ENCODE measurements around the gene NR6A1.
A peak's percentile ranks its signal among the peaks of the same experiment; 100 is the strongest.

The NR6A1 gene

GRCh38 chr9:124480621-124480981 is 290.5 kb downstream of the NR6A1 start:
- peak in 1 of 2 experiments; percentile 63 for DNase-seq

GRCh38 chr9:124479947-124480620 is 291.0 kb downstream of the NR6A1 start:
- peak; percentile 26 to 59 for DNase-seq

- no peak for DNase-seq
Measured at GRCh38 chr9:124479371-124479770, 291.7 kb downstream of the NR6A1 start.

- DNase-seq = peak in 1 of 2 experiments; percentile 61
Measured at GRCh38 chr9:124478354-124478753, 292.8 kb downstream of the NR6A1 start.

- peak in 1 of 2 experiments; percentile 71 for DNase-seq
Measured at GRCh38 chr9:124477648-124478285, 293.3 kb downstream of the NR6A1 start.

GRCh38 chr9:124477211-124477647 is 293.9 kb downstream of the NR6A1 start:
- peak in 1 of 2 experiments; percentile 38 for DNase-seq

GRCh38 chr9:124475868-124476690 is 295.0 kb downstream of the NR6A1 start:
- DNase-seq = peak in 1 of 2 experiments; percentile 63

GRCh38 chr9:124475158-124475867 is 295.8 kb downstream of the NR6A1 start:
- DNase-seq = no peak

- no peak for DNase-seq
Measured at GRCh38 chr9:124474151-124474550, 297.0 kb downstream of the NR6A1 start.

- DNase-seq = no peak
Measured at GRCh38 chr9:124473310-124473709, 297.8 kb downstream of the NR6A1 start.

GRCh38 chr9:124472770-124473169 is 298.3 kb downstream of the NR6A1 start:
- DNase-seq = no peak

GRCh38 chr9:124471761-124472160 is 299.4 kb downstream of the NR6A1 start:
- DNase-seq = no peak

GRCh38 chr9:124470726-124471125 is 300.4 kb downstream of the NR6A1 start:
- no peak for DNase-seq

- DNase-seq = no peak
Measured at GRCh38 chr9:124470306-124470705, 300.8 kb downstream of the NR6A1 start.

GRCh38 chr9:124469011-124469832 is 301.9 kb downstream of the NR6A1 start:
- no peak for DNase-seq

GRCh38 chr9:124468061-124468740 is 302.9 kb downstream of the NR6A1 start:
- no peak for DNase-seq

GRCh38 chr9:124467410-124468060 is 303.6 kb downstream of the NR6A1 start:
- no peak for DNase-seq
